ENCODE data around the gene DMXL2.
"Not testable (repeated sequence)": the region's sequence is repeated elsewhere in the genome, so short reads cannot be mapped to it uniquely, and the experiment has no call there.

The DMXL2 gene

DNA sequence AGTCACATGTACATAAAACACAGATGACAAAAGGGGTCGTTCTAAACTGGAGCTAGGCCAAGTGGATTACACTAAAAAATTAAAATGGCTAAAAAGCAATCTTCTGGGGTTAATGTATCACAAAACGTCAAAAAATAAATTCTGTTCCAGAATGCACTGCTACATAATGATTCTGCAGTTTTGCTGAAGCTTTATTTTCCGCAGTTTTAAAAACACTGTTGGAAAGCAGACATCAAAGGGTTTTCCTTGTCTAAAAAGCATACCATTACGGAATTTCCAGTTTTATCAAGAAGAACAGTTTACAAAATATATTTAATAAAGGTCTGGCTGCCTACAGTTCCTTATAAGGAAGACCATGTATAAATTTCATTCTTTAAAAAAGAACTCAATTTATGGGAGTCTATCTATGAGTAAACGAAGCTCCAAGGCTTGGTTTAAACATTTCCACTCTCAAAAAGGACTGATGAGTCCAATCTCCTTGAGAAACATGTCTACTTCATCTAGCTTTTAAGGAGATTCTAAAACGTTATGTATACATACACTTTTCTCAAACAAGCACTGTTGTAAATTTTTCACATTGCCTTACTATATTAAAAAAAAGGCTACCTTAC lies 1.3 kb downstream of the DMXL2 start:
- ATAC-seq: no peak

- ATAC-seq: no peak
These were observed 1.9 kb downstream of the DMXL2 start for GRCh38 chr15:51620641-51621040.

DNA sequence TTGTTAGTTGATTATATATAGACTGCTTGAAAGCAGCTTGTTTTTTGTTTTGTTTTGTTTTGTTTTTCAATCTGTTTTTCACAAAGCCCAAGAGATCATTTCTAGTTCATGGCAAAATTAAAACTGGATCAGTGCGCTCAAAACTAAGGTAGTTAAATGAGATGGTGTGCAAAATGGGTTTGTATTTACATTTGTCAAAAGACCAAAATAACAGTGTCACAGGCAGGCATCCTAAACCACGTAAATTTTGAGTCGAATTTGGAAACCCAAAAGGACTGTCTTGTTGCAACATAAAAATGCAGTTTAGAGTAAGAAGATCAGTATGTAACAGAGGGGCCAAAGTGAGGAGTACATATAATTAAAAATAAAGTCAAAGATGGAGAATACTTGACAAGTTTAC lies 2.4 kb downstream of the DMXL2 start:
- ATAC-seq: no peak

GRCh38 chr15:51619331-51620035 lies 3.1 kb downstream of the DMXL2 start:
- no peak for ATAC-seq

GRCh38 chr15:51617886-51618285 lies 4.7 kb downstream of the DMXL2 start:
- ATAC-seq: no peak

DNA sequence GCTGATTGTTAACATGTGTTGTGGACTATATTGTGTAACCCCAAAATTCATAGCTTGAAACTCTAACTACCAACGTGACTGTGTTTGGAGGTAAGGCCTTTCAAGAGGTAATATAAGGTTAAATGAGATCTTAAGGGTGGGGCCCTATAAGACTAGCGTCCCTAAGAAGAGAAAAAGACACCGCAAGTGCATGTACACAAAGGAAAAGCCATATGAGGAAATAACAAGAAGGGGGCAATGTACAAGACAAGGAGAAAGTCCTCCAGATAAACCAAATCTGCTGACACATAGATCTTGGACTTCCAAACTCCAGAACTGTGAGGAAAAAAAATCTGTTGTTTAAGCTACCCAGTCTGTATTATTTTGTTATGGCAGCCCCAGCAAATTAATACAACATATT lies 8.6 kb downstream of the DMXL2 start:
- no peak for ATAC-seq

DNA sequence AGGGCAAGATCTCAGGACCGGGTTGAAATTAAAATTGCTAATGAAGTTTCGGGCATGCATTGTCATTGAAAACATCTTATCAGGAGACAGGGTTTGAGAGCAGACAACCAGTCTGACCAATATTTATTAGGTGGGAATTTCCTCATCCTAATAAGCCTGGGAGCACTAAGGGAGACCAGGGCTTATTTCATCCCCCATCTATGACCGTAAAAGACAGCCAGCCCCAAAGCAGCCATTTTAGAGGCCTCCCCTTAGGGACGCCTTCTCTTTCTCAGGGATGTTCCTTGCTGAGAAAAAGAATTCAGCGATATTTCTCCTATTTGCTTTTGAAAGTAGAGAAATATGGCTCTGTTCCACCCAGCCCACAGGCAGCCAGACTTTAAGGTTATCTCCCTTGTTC lies 9.9 kb downstream of the DMXL2 start:
- not testable (repeated sequence) for ATAC-seq

DNA sequence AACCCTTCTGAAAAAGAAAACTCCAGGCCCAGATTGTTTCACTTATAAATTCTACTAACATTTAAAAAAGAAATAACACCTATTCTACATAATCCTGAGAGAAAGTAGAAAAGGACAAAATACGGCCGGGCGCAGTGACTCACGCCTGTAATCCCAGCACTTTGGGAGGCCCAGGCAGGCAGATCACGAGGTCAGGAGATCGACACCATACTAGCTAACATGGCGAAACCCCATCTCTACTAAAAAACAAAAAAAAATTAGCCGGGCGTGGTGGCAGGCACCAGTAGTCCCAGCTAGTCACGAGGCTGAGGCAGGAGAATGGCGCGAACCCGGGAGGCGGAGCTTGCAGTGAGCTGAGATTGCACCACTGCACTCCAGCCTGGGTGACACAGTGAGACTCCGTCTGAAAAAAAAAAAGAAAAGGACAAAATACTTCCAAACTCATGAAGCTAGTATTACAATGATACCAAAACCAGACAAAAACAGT lies 19.1 kb downstream of the DMXL2 start:
- ATAC-seq: not testable (repeated sequence)

GRCh38 chr15:51603002-51603401 lies 19.6 kb downstream of the DMXL2 start:
- no peak for ATAC-seq

- no peak for ATAC-seq
These were observed 20.1 kb downstream of the DMXL2 start for GRCh38 chr15:51602484-51602883.

DNA sequence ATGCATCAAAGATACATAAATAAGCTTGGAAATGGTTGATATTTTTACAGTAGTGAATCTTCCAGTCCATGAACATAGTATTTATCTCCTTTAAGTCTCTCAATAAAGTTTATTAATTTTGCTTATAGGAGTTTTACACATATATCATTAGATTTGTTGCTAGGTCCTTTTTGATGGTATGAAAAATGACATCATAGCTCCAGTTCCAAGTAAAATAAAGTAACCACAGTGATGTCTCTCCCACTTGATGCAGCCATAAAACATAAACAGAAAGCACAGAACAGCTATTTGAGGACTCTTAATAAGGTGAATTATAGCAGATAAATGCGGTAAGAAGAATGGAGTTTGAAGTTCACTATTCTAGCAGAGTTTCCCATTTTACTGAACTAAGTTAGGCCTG lies 20.8 kb downstream of the DMXL2 start:
- no peak for ATAC-seq

DNA sequence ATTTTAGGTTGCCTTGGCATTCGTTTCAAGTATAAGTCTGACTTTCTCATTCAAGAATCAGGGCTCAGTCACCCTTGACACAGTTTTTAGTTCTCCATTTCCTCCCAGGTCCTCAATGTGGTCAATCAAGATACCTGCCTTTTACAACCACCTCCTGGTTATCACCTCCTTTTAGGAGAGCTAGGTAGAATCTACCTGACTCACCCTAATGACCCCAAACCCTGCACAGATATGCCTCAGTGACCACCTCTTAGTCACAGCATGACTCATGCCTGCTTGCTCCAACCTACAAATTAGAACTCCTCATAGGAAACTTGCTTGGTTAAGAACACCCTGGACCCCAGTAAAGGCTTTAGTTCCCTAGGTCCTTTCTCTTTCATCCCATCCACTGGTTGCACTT lies 22.5 kb downstream of the DMXL2 start:
- peak; percentile 45 to 55 for ATAC-seq

DNA sequence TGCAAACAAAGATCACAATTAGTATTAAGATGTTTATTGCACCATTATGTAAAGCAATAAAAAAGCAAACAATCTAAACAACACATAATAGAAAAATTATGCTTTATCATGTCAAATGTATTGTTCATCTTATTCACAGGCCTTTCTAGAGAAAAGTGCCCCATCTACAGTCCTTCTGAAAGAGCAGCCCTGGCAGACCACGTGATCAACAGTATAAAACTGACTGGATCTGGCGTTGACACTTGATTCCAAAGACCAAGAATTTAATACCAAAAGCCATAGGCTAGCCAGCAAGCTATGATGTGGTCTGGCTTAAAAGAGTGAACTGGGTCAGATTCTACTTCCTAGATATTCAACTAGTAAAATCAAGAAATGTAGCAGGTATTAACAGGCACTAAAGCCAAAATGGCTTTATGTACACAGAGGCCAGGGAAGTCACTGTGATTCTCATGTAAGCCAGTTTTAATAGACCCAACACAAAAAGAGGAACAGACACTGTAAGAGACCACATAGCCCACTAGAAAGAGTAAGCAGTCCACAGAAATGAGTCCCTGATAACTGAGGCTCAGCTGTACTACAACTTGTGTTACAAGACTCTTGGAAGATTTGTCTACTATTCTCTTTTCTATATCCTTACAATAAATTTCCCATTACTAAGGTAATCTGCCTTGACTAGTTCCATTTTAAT lies 32.5 kb downstream of the DMXL2 start:
- ATAC-seq: no peak

DNA sequence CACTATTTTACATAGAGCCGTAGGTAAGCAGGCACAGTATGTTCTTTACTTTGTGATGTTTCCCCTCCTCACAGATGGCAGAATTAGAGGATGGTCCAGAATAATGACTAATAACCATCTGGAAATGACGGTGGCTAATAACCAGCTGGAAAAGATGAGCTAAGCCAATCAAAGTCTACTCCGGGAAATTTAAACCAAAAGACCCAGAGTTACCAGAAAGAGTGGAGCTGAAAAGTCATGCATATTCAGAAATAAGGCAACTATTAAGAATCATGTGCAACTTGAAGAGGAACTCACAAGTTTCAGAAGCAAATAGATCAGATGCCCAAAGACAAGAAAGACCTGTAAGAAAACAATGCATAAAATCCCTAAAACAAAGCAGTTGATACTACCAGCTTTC lies 33.6 kb downstream of the DMXL2 start:
- ATAC-seq: no peak

DNA sequence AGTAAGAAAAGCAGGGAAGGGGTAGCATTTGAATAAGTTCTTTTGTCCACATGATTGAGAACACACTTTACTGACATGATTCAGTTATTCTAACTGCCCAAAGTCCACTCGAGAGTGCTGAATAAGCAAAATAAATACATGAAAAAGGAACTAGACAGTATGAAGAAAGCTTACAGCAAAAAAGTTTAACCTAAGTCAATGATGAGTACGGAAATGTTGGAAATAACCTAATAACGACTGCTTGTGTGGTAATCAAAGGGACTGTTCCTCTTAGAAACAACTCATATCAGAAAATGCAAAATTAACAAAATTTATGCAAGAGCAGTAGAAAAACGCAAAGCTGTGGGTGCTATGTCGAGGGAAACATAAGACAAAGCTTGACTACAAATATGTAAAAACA lies 36.6 kb downstream of the DMXL2 start:
- ATAC-seq: no peak

DNA sequence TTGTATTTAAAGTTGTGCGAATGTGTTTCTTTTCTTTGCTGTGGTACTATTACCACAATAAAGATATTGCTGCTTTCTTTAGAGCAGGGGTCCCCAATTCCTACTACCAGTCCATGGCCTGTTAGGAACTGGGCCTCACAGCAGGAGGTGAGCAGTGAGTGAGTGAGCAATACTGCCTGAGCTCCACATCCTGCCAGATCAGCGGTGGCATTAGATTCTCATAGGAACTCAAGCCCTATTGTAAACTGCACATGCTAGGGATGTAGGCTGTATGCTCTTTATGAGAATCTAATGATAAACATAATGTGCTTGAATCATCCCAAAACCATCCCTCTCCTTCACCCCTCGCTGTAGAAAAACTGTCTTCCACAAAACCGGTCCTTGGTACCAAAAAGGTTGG lies 41.6 kb downstream of the DMXL2 start:
- no peak for ATAC-seq

DNA sequence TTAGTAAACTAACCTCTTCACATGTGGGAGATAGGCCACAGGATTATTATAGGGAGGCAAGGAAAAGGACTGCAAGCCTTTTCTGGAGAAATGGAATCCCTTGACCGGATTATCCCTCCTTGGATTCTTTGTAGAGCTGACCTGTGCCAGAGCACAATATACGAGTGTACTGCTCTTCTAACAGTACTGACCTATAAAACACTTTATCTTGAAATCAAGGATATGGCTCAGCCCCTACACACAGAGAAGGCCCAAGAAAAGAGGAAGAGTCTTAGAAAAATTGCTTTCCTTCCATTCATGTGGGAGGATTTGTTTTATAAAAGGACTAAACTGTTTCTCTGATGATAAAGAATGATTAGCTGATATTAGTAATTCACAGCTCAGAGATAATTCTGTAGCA lies 42.2 kb downstream of the DMXL2 start:
- no peak for ATAC-seq

DNA sequence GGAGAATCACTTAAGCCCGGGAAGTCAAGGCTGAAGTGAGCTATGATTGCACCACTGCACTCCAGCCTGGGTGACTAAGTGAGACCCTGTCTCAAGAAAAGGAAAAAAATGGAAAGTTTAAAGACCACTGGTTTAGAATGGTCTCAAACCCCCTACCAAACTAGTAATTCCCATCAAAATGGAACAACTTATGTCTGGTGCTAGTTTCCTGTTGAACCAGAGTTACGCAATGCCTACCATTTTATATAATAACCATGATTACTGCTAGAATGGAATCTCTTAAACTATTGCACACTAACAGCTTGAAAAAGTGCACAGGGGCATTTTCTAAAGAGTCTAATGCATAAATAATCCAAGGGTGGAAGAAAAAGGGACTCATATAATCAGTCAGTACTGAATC lies 43.6 kb downstream of the DMXL2 start:
- no peak for ATAC-seq

DNA sequence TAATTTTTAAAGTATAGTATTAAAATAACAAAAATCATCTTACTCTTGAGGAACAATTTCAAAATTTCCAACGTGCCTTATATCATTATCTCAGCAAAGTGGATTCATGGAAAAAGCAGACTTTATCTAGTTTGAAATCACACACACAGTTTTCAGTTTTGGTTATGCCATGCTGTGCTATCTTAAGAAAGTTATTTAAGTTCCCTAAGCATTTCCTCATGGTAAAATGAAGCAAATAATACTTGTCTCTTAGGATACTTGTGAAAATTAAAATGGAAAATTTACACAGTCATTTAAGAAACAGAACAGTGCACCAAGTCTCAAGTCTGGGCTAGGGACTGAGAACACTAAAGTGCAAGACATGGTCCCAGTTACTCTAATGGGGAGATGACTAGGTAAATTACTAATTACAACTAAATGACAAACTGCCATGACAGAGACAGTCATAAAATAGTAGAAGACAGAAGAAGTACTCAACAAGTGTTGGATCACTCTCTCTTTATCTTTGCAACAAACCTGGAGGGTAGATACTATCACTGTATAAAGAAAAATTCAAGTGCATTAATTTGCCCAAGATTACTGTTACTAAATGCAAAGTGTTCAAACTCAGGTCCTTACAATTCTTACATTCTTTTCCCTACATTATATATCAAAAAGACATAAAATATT lies 44.8 kb downstream of the DMXL2 start:
- no peak for ATAC-seq

DNA sequence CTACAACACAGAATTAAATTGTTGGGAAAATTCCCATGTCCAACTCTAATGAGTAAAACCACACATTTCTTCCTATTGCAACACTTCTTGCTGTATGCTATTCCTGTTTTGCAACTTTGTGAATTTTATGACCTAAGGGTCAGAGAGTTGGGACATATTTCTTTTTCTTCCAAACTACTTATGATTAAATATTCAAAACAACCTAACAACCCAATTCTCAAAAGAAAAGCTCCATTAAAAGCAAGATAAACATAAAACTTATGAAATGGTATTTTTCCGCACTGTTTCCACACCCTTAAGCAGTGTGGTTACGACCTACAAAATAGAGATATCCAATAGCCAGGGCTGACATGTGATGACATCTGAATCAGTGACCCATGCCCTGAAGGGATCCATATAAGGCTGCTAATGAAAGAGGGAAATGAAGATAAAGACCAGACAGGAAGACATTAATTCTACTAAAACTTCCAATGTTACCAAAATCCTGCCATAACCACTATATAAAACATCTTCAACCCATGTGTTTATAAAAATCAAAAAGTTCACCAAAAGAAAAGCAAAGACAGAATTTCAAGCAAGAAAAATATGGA lies 45.6 kb downstream of the DMXL2 start:
- no peak for ATAC-seq

- ATAC-seq: no peak
These were observed 46.2 kb downstream of the DMXL2 start for GRCh38 chr15:51576286-51576850.

- ATAC-seq: no peak
These were observed 46.8 kb downstream of the DMXL2 start for GRCh38 chr15:51575775-51576174.

DNA sequence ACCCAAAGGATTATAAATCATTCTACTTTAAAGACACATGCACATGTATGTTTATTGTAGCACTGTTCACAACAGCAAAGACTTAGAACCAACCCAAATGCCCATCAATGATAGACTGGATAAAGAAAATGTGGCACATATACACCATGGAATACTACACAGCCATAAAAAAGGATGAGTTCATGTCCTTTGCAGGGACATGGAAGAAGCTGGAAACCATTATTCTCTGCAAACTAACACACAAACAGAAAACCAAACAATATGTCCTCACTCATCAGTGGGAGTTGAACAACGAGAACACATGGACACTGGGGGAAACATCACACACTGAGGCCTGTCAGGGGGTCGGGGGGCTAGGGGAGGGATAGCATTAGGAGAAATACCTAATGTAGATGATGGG lies 49.2 kb downstream of the DMXL2 start:
- ATAC-seq: not testable (repeated sequence)

Data from activated CD4-positive, CD25-positive, alpha-beta regulatory T cell treated with anti-CD3 and anti-CD28 coated beads, Interleukin-2, amount 50 U/mL, for 24 hours (primary cell).